Ectodermal cell (in vitro differentiated cells): ENCODE measurements around the gene NHERF1.

Source experiments
- H3K27ac ChIP-seq: 2 replicates; pipeline ENCODE4 v1.7.0; 2013; ENCODE audit warnings: mild to moderate bottlenecking, low read depth, low read length; ENCODE audit not compliant: insufficient read depth, poor library complexity, severe bottlenecking
- H3K27me3 ChIP-seq: 2 replicates; pipeline ENCODE4 v1.7.0; 2013; ENCODE audit warnings: mild to moderate bottlenecking, low read length; ENCODE audit not compliant: insufficient read depth, control insufficient read depth, poor library complexity, severe bottlenecking
- H3K36me3 ChIP-seq: one replicate; pipeline ENCODE4 v1.7.0; 2013; ENCODE audit warnings: low read length; ENCODE audit not compliant: control insufficient read depth, insufficient read depth
- H3K4me1 ChIP-seq: one replicate; pipeline ENCODE4 v1.7.0; 2013; ENCODE audit warnings: low read length; ENCODE audit not compliant: control insufficient read depth, insufficient read depth
- H3K4me3 ChIP-seq: 2 replicates; pipeline ENCODE4 v1.7.0; 2013; ENCODE audit warnings: low read depth, low read length, control low read depth; ENCODE audit not compliant: insufficient read depth
- H3K9me3 ChIP-seq: 2 replicates; pipeline ENCODE4 v1.7.0; 2013; ENCODE audit warnings: mild to moderate bottlenecking, low read length, moderate library complexity; ENCODE audit not compliant: control insufficient read depth
- WGBS, 2 experiments: methylation state at CpG; one replicate each; pipeline ENCODE4 v1.1.7; 2013; ENCODE audit warnings: missing lambda C conversion rate in 2 of 2; 5-methylcytosine and 5-hydroxymethylcytosine counted together

The NHERF1 gene

GRCh38 chr17:74773871-74774286, 25.5 kb downstream of the NHERF1 start:
- peaks cover 27% of the 10 kb centered on the region for H3K36me3 ChIP-seq
- H3K4me3 ChIP-seq: no peak overlapping the region

GRCh38 chr17:74775409-74776043, 27.1 kb downstream of the NHERF1 start:
- H3K36me3 ChIP-seq: peaks cover 27% of the 10 kb centered on the region
- H3K4me1 ChIP-seq: no peaks in the 10 kb centered on the region
- WGBS, 2 experiments: 40 to 46% methylated on average over 12 of the region's 12 CpGs
- H3K4me3 ChIP-seq: peak overlapping the region; percentile 61
- no peaks in the 10 kb centered on the region for H3K27me3 ChIP-seq
- H3K9me3 ChIP-seq: no peaks in the 10 kb centered on the region
- no peak overlapping the region for H3K27ac ChIP-seq

More at GRCh38 chr17:74773871-74774286, 25.5 kb downstream of the NHERF1 start:
- Histone ChIP-seq H3K4me1 (no peaks in the 10 kb centered on the region), H3K27ac (no peak overlapping the region), H3K9me3 (no peaks in the 10 kb centered on the region), H3K27me3 (no peaks in the 10 kb centered on the region)
- 89 to 90% methylated on average over 6 of the region's 6 CpGs for WGBS, 2 experiments

DNA sequence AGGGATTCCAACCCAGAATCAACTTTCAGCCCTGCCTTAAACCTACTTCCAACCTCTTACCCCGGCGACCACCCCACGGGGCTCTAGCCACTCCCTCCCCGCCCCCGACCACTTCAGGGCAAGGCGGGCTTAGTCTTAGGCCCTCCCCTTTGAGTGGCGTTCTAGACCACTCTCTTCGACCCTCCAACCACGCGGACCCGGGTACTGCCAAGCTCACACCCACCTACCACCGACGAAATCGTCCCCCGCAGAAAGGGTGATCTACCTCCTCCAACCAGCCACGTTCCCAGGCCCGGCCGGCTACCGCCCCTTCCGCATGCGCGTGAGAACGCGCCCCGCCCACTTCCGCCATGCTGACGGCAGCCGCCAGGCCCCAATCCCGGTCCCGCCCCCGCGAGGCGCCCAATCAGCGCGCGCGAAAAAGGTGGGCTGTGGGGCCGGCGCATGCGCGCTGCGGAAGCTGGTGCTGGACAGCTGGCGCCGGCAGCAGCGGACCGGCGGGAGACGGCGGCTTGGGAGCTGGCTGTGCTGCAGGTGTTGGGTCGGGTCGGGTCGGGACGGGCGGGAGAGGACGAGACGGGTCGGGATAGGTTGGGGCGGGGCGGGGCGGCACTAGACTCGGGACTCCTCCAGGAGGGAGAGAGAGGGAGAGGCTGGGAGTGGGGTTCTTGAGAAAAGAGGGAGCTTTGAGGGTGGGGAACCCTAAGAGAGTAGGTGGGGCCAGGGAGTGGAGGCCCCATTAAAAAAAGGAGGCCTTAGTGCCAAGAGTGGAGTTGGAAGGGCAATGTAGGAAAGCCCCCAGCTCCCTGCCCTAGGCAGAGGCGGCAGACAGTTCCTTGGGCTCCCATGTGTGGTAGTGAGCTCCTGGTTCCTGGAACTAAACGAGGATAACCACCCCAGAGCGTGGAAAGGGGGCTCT, 27.9 kb downstream of the NHERF1 start, which contains the start of gene NAT9:
TSS of gene NAT9 (minus strand) at position 302 of the 919 bp plus-strand sequence. CDS start 647 bp downstream, outside the sequence.
- 0% methylated on average over 64 of the region's 64 CpGs for WGBS, 2 experiments
- Histone ChIP-seq H3K4me3 (peak within 1 kb of the TSS; percentile 61), H3K27me3 (no peaks in the 10 kb centered on the region), H3K27ac (no peak within 1 kb of the TSS), H3K36me3 (peaks cover 23% of the 10 kb centered on the region), H3K9me3 (no peaks in the 10 kb centered on the region), H3K4me1 (no peaks in the 10 kb centered on the region)

GRCh38 chr17:74776990-74777389, 28.6 kb downstream of the NHERF1 start:
- H3K4me1 ChIP-seq: no peaks in the 10 kb centered on the region
- no peak overlapping the region for H3K27ac ChIP-seq
- H3K36me3 ChIP-seq: peaks cover 16% of the 10 kb centered on the region
- H3K9me3 ChIP-seq: no peaks in the 10 kb centered on the region
- H3K4me3 ChIP-seq: peak overlapping the region; percentile 61
- H3K27me3 ChIP-seq: no peaks in the 10 kb centered on the region
- 45 to 50% methylated on average over 10 of the region's 10 CpGs for WGBS, 2 experiments

GRCh38 chr17:74777901-74778515, 29.6 kb downstream of the NHERF1 start:
- no peaks in the 10 kb centered on the region for H3K27me3 ChIP-seq
- 87 to 90% methylated on average over 6 of the region's 6 CpGs for WGBS, 2 experiments
- H3K4me3 ChIP-seq: no peak overlapping the region
- no peak overlapping the region for H3K27ac ChIP-seq
- peaks cover 7% of the 10 kb centered on the region for H3K36me3 ChIP-seq
- no peaks in the 10 kb centered on the region for H3K9me3 ChIP-seq
- H3K4me1 ChIP-seq: no peaks in the 10 kb centered on the region

DNA sequence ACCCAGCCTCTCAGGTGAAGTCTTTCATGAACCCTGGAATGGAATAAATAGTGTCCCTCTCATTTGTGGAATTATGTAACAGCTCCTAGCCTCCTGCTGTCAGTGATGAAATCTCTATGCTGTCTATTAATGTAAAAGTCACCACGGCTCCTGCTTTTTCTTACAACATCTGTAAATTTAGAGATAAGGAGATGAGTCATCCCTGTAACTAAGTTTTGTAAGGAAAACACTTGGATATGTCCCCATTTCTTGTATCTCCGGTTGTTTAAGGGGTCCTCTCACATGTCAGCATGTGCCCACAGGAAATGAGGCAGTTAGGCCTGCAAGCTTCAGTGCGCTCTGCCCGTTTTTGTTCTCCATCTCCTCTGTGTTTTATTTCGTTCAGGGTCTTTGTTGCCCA, 30.5 kb downstream of the NHERF1 start:
- WGBS, 2 experiments: 82 to 86% methylated on average over 5 of the region's 5 CpGs

GRCh38 chr17:74779501-74779900, 31.1 kb downstream of the NHERF1 start:
- no peaks in the 10 kb centered on the region for H3K36me3 ChIP-seq
- 85 to 86% methylated on average over 8 of the region's 8 CpGs for WGBS, 2 experiments
- no peak overlapping the region for H3K4me3 ChIP-seq
- H3K27me3 ChIP-seq: no peaks in the 10 kb centered on the region
- no peaks in the 10 kb centered on the region for H3K4me1 ChIP-seq
- H3K9me3 ChIP-seq: no peaks in the 10 kb centered on the region
- H3K27ac ChIP-seq: no peak overlapping the region

More for the DNA sequence above, 30.5 kb downstream of the NHERF1 start:
- no peaks in the 10 kb centered on the region for H3K9me3 ChIP-seq
- H3K27ac ChIP-seq: no peak overlapping the region
- no peaks in the 10 kb centered on the region for H3K36me3 ChIP-seq
- H3K4me1 ChIP-seq: no peaks in the 10 kb centered on the region
- no peak overlapping the region for H3K4me3 ChIP-seq
- no peaks in the 10 kb centered on the region for H3K27me3 ChIP-seq

DNA sequence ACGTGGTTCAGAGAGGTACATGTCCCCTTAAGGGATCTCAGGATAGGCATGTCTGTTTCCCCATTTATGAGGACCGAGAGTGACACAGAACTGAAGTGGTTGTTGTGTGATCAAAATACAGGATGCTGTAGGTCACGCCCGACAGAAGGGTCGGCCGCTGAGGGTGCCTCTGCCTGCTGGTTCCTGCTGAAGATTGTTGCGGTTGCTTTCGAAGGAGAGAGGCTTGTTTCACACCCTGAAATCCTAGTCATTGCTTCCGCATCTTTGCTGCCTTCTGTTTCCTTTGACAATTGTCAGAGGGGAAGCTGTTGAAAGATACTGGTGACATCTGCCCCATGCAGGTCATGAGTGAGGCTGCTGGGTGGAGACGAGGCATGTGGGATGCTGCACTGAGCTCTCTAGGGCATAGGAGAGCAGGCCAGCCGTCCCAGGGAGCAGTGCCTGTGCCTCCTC, 31.5 kb downstream of the NHERF1 start:
- Histone ChIP-seq H3K27ac (no peak overlapping the region), H3K9me3 (no peaks in the 10 kb centered on the region)
- 93 to 94% methylated on average over 11 of the region's 11 CpGs for WGBS, 2 experiments

DNA sequence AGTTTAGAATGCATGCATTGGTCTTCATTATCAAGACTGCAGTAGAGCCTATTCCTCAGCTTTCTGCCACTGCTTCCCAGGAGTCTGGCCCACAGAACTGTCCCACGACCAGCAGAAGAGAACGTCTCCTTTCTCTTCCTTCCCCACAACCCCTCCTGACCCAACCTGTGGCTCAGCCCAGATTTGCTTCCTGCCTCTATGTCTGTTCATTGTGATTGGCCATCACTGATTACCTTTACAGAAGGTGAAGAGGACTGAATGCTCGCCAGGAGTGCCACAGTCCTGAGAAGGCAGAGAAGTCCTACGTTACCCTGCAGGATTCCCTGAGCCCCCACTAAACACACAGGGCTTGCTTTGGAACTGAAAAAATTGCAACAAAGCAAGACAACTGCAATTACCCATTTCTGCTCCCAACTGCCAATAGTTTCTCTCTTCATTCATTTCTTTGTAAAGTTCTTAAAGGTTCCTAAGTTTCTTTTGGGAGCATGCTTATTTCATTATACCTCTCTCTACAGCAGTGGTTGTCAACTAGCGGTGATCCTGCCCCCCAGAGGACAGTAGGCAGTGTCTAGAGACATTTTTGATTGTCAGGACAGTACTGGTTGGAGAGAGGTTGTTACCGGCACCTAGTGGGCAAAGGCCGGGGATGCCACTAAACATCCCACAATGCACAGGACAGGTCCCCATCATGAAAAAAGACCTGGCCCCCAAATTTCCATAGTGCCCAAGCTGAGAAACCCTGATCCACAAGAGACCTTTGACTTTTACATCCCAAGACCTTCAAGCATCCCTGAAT, 32.2 kb downstream of the NHERF1 start:
- no peaks in the 10 kb centered on the region for H3K9me3 ChIP-seq
- no peaks in the 10 kb centered on the region for H3K4me1 ChIP-seq
- no peak overlapping the region for H3K27ac ChIP-seq
- WGBS, 2 experiments: 72 to 79% methylated on average over 7 of the region's 7 CpGs
- no peaks in the 10 kb centered on the region for H3K36me3 ChIP-seq
- H3K4me3 ChIP-seq: no peak overlapping the region
- no peaks in the 10 kb centered on the region for H3K27me3 ChIP-seq

More for the DNA sequence above, 31.5 kb downstream of the NHERF1 start:
- Histone ChIP-seq H3K27me3 (no peaks in the 10 kb centered on the region), H3K4me3 (no peak overlapping the region), H3K36me3 (no peaks in the 10 kb centered on the region), H3K4me1 (no peaks in the 10 kb centered on the region)
